Lower lobe of right lung (tissue), 2 donors: Measurements from ENCODE around the gene FRMPD2. TPM values are rescaled to one million over a fixed set of nuclear protein-coding genes. Genes with fewer than 3 reads are reported as not detected.

Experiments used
- ATAC-seq, 2 donors: fragments of 200-7000 bp; cut with Tn5 transposase; one replicate each; pipeline ENCODE4 v1.9.1; 2020 to 2022; ENCODE audit warnings: mild to moderate bottlenecking in 2 of 2, moderate library complexity in 2 of 2
- DNase-seq: peaks from one replicate; pipeline ENCODE4 v3.0.0-alpha.2; 2020
- H3K27ac ChIP-seq: fragments of 200-600 bp; one replicate; pipeline ENCODE4 v1.8.0; 2022
- H3K27me3 ChIP-seq: fragments of 200-600 bp; one replicate; pipeline ENCODE4 v1.8.0; 2022; ENCODE audit warnings: low read depth
- H3K36me3 ChIP-seq: fragments of 200-600 bp; one replicate; pipeline ENCODE4 v1.8.0; 2022; ENCODE audit warnings: mild to moderate bottlenecking
- H3K4me1 ChIP-seq: fragments of 200-600 bp; one replicate; pipeline ENCODE4 v1.8.0; 2022
- H3K4me3 ChIP-seq: fragments of 200-600 bp; one replicate; pipeline ENCODE4 v1.8.0; 2022; ENCODE audit warnings: mild to moderate bottlenecking
- H3K9me3 ChIP-seq: fragments of 200-600 bp; one replicate; pipeline ENCODE4 v1.8.0; 2022
- CTCF ChIP-seq: fragments of 200-600 bp; IDR thresholded peaks from one replicate; pipeline ENCODE4 v1.8.0; 2022; ENCODE audit warnings: antibody characterized with exemption, mild to moderate bottlenecking
- intact Hi-C: fragments of 100-400 bp; cut with DNase I; formaldehyde crosslinking; loops from one replicate; pipeline ENCODE4 v1.11.0; 2022
- long read RNA-seq: library from polyadenylated mRNA; unstranded; transcript quantifications from one replicate; pipeline ENCODE4 v2.0.0, GENCODE V29; 2021
- total RNA-seq: library from RNA; stranded (reverse); fragmentation: NEBNext Ultra II Directional; extraction: Animal tissue kit (Norgen Biotek cat#: 25700); gene quantifications from one replicate; pipeline ENCODE4 v1.2.1, GENCODE V29; 2021
- donor health status: DM: no; HTN: yes; CAD: no; lungs with severe emphysema.

Gene FRMPD2
- total RNA-seq: 5.3 TPM
- long read RNA-seq, full-length matches to known transcripts: 1 of 7 reads
- long read RNA-seq, partial matches to known transcripts: 5 of 7 reads
- long read RNA-seq, other reads (novel, unspliced or antisense): 1 of 7 reads

- TF ChIP-seq CTCF: no peak
- ATAC-seq (no peak), DNase-seq (no peak)
- Histone ChIP-seq H3K4me3 (no peak within 1 kb of the TSS), H3K27me3 (no peaks in the 10 kb centered on the region), H3K36me3 (no peaks in the 10 kb centered on the region), H3K9me3 (no peaks in the 10 kb centered on the region), H3K4me1 (no peaks in the 10 kb centered on the region), H3K27ac (no peak within 1 kb of the TSS)
- intact Hi-C loops: no loop called here
These were observed at the start of gene FRMPD2 for GRCh38 chr10:48274636-48275035. FRMPD2 (minus strand) TSS chr10:48274696; CDS start chr10:48274567, 129 bp downstream.

GRCh38 chr10:48322017-48322416 is 47.5 kb upstream of the FRMPD2 start:
- Histone ChIP-seq H3K27me3 (no peaks in the 10 kb centered on the region), H3K4me3 (no peak overlapping the region), H3K9me3 (no peaks in the 10 kb centered on the region), H3K4me1 (no peaks in the 10 kb centered on the region), H3K27ac (no peak overlapping the region), H3K36me3 (no peaks in the 10 kb centered on the region)
- no peak for TF ChIP-seq CTCF
- ATAC-seq: no peak
- intact Hi-C loops: no loop called here
- no peak for DNase-seq

- no peaks in the 10 kb centered on the region for H3K4me1 ChIP-seq
- ATAC-seq (no peak), DNase-seq (no peak)
- TF ChIP-seq CTCF: no peak
- no peaks in the 10 kb centered on the region for H3K27me3 ChIP-seq
- no peak overlapping the region for H3K27ac ChIP-seq
- H3K9me3 ChIP-seq: no peaks in the 10 kb centered on the region
- no peaks in the 10 kb centered on the region for H3K36me3 ChIP-seq
- intact Hi-C loops: no loop called here
- H3K4me3 ChIP-seq: no peak overlapping the region
These were observed 43.0 kb upstream of the FRMPD2 start for GRCh38 chr10:48317321-48317990.

- no peaks in the 10 kb centered on the region for H3K36me3 ChIP-seq
- no peaks in the 10 kb centered on the region for H3K4me1 ChIP-seq
- TF ChIP-seq CTCF: no peak
- H3K9me3 ChIP-seq: no peaks in the 10 kb centered on the region
- ATAC-seq: peak; percentile 85 to 86
- no peak for DNase-seq
- no peak overlapping the region for H3K27ac ChIP-seq
- H3K27me3 ChIP-seq: no peaks in the 10 kb centered on the region
- intact Hi-C loops: no loop called here
- H3K4me3 ChIP-seq: no peak overlapping the region
These were observed 41.7 kb upstream of the FRMPD2 start for GRCh38 chr10:48316236-48316635.

DNA sequence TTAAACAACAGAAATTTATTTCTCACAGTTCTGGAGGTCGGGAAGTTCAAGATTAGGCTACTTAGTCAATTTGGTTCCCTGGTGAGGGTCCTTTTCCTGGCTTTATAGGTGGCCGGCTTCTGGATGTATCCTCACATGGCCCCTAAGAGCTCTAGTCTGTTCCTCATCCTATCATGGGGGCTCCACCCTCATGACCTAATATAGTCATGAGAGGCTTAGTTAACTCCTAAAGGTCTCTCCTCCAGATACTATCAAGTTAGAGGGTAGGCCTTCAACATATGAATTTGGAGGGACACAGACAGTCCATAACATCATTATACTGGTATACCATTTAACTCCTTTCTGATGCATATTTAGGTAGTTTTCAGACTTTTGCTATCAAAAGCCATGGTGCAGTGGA is 39.6 kb upstream of the FRMPD2 start:
- H3K9me3 ChIP-seq: no peaks in the 10 kb centered on the region
- no peak for TF ChIP-seq CTCF
- H3K4me1 ChIP-seq: peaks cover 10% of the 10 kb centered on the region
- intact Hi-C loops: no loop called here
- ATAC-seq (no peak), DNase-seq (no peak)
- H3K36me3 ChIP-seq: no peaks in the 10 kb centered on the region
- H3K4me3 ChIP-seq: no peak overlapping the region
- no peaks in the 10 kb centered on the region for H3K27me3 ChIP-seq
- no peak overlapping the region for H3K27ac ChIP-seq
